Heart right ventricle (tissue), 16 donors: ENCODE results near the gene DAGLA. TPM values are rescaled to one million over a fixed set of nuclear protein-coding genes. Genes with fewer than 3 reads are reported as not detected.
A peak's percentile ranks its signal among the peaks of the same experiment; 100 is the strongest.

Experiments used
- ATAC-seq, 8 donors: fragments of 200-7000 bp; cut with Tn5 transposase; one replicate each; pipeline ENCODE4 v1.9.1; 2020; ENCODE audit warnings: mild to moderate bottlenecking in 8 of 8, moderate library complexity in 8 of 8, moderate number of reproducible peaks in 1 of 8
- DNase-seq, 2 donors: peaks; one replicate each; pipeline ENCODE4 v3.0.0-alpha.2; 2020
- H3K27ac ChIP-seq, 10 donors: fragments of 200-600 bp; sonication (generic) in 2 of 10; one replicate each; pipeline versions ENCODE4 v1.5.0 to v1.8.0; 2020 to 2022; ENCODE audit warnings: mild to moderate bottlenecking in 3 of 10
- H3K27me3 ChIP-seq, 7 donors: fragments of 200-600 bp; one replicate each; pipeline ENCODE4 v1.8.0; 2021 to 2022; ENCODE audit warnings: mild to moderate bottlenecking in 2 of 7
- H3K36me3 ChIP-seq, 9 donors: fragments of 200-600 bp; sonication (generic) in 1 of 9; one replicate each; pipeline versions ENCODE4 v1.5.0 to v1.8.0; 2020 to 2022; ENCODE audit warnings: mild to moderate bottlenecking in 2 of 9
- H3K4me1 ChIP-seq, 9 donors: fragments of 200-600 bp; sonication (generic) in 1 of 9; one replicate each; pipeline versions ENCODE4 v1.5.0 to v1.8.0; 2020 to 2022; ENCODE audit warnings: mild to moderate bottlenecking in 4 of 9
- H3K4me3 ChIP-seq, 10 donors: fragments of 200-600 bp; sonication (generic) in 2 of 10; one replicate each; pipeline versions ENCODE4 v1.5.0 to v1.8.0; 2020 to 2022; ENCODE audit warnings: mild to moderate bottlenecking in 7 of 10, moderate library complexity in 2 of 10
- H3K9me3 ChIP-seq, 11 donors: fragments of 200-600 bp in 10 of 11; sonication (generic) in 2 of 11; one replicate each; pipeline versions ENCODE4 v1.5.0 to v1.8.0; 2013 to 2022; ENCODE audit warnings: mild to moderate bottlenecking in 2 of 11, control low read depth in 1 of 11, moderate library complexity in 1 of 11
- CTCF ChIP-seq, 9 donors: fragments of 200-600 bp; sonication (generic) in 2 of 9; IDR thresholded peaks; one replicate each; pipeline versions ENCODE4 v1.5.0 to v1.8.0; 2021 to 2022; ENCODE audit warnings: antibody characterized with exemption in 9 of 9, mild to moderate bottlenecking in 5 of 9, moderate library complexity in 1 of 9
- WGBS, 2 donors: extraction: QIAGEN DNeasy Blood & Tissue Kit; methylation state at CpG; one replicate each; pipeline ENCODE4 v1.1.7; 2013; ENCODE audit warnings: inconsistent platforms in 1 of 2; 5-methylcytosine and 5-hydroxymethylcytosine counted together
- intact Hi-C, 10 donors: fragments of 100-400 bp; cut with DNase I; formaldehyde crosslinking; loops; one replicate each; pipeline versions ENCODE4 v1.11.1 to v1.14.2; 2022
- polyA plus RNA-seq, 2 donors: library from polyadenylated mRNA; stranded (reverse); fragments of 200-250 nt; gene quantifications; one replicate each; pipeline ENCODE4 v1.2.3, GENCODE V29; 2013
- total RNA-seq, 10 donors: library from RNA; stranded (reverse); fragmentation: NEBNext Ultra II Directional in 3 of 10; extraction: Animal tissue kit (Norgen Biotek cat#: 25700) in 3 of 10; gene quantifications; one replicate each; pipeline versions ENCODE4 v1.2.1 to v1.2.4, GENCODE V29; 2021 to 2023
- donor health status: Arrhythmogenic right ventricular cardiomyopathy.
- donor health status: ischemic (EF 13 %, LVEDD 7.1; RV severe dilation, severe dysfunction).
- donor health status: healthy with polysubstance abuse.
- donor health status: DM: no; HTN: yes; CAD: no.
- donor health status: DM: no; HTN: no; CAD: no.
- donor health status: ischemic (EF 25% LVEDD 6.9; RV normal size, moderate dysfunction).
- donor health status: ischemic (EF 25% LVEDD 5.7; RV mildly dilated, moderate dysfunction).
- donor health status: healthy.
- donor health status: DM: yes; HTN: yes; CAD: no.
- donor health status: Ischemic cardiomyopathy.
- donor health status: ischemic (EF 35%, LVEDD 5.7; RV mildly dilated, moderate dysfunction).
- donor health status: nonischemic (EF 11% LVEDD 7.7; RV severe dilation, severe dysfunction).
- donor health status: DM: yes; HTN: yes; CAD: no.
- donor health status: PGD.
- donor health status: ischemic (EF 29% LVEDD 5.4; RV normal size, mild dysfunction).
- donor health status: nonischemic (EF 23%, LVEDD 6.1; RV moderate dilation, normal function).

Gene DAGLA
- total and polyA plus RNA-seq, 12 donors, result 1.5 to 5.0 (median 3.2) TPM

GRCh38 chr11:61782841-61783240 is 102.7 kb downstream of the DAGLA start:
- peaks cover 0 to 3% (median 0%) of the 10 kb centered on the region in 7 donors for H3K27me3 ChIP-seq
- WGBS, 2 donors, result 75 to 77% methylated on average over 11 of the region's 11 CpGs
- H3K4me1 ChIP-seq, result peaks cover 0 to 2% (median 0%) of the 10 kb centered on the region in 9 donors
- intact Hi-C loops, result no loop called here
- TF ChIP-seq CTCF (IDR thresholded peaks at IDR 0.05), result no peak
- no peaks in the 10 kb centered on the region for H3K9me3 ChIP-seq
- no peak overlapping the region for H3K27ac ChIP-seq
- H3K4me3 ChIP-seq, result no peak overlapping the region
- ATAC-seq (no peak), DNase-seq (no peak)
- H3K36me3 ChIP-seq, result peaks cover 0 to 47% (median 13%) of the 10 kb centered on the region in 9 donors

GRCh38 chr11:61783717-61784505 is 103.7 kb downstream of the DAGLA start:
- Histone ChIP-seq H3K27me3 (no peaks in the 10 kb centered on the region), H3K36me3 (peaks cover 0 to 58% (median 13%) of the 10 kb centered on the region in 9 donors), H3K9me3 (no peaks in the 10 kb centered on the region), H3K27ac (no peak overlapping the region), H3K4me1 (no peaks in the 10 kb centered on the region), H3K4me3 (no peak overlapping the region)
- intact Hi-C loops, result no loop called here
- 63 to 65% methylated on average over 13 of the region's 13 CpGs for WGBS, 2 donors
- DNase-seq (no peak), ATAC-seq (no peak)
- no peak for TF ChIP-seq CTCF (IDR thresholded peaks at IDR 0.05)

- DNase-seq (no peak), ATAC-seq (no peak)
- H3K36me3 ChIP-seq, result peaks cover 0 to 63% (median 19%) of the 10 kb centered on the region in 9 donors
- no peaks in the 10 kb centered on the region for H3K27me3 ChIP-seq
- TF ChIP-seq CTCF (IDR thresholded peaks at IDR 0.05), result no peak
- intact Hi-C loops, result no loop called here
- no peaks in the 10 kb centered on the region for H3K4me1 ChIP-seq
- 85 to 90% methylated on average over 7 of the region's 7 CpGs for WGBS, 2 donors
- no peak overlapping the region for H3K4me3 ChIP-seq
- no peak overlapping the region for H3K27ac ChIP-seq
- H3K9me3 ChIP-seq, result no peaks in the 10 kb centered on the region
Observed at GRCh38 chr11:61784506-61784805, 104.3 kb downstream of the DAGLA start.

GRCh38 chr11:61785837-61786402 is 105.7 kb downstream of the DAGLA start:
- Histone ChIP-seq H3K4me1 (peaks cover 0 to 2% (median under 1%) of the 10 kb centered on the region in 9 donors), H3K27ac (no peak overlapping the region), H3K9me3 (no peaks in the 10 kb centered on the region), H3K27me3 (no peaks in the 10 kb centered on the region), H3K36me3 (peaks cover 0 to 76% (median 27%) of the 10 kb centered on the region in 9 donors), H3K4me3 (no peak overlapping the region)
- ATAC-seq (peak in 1 of 8 donors; percentile 6), DNase-seq (no peak)
- intact Hi-C loops, result no loop called here
- TF ChIP-seq CTCF (IDR thresholded peaks at IDR 0.05), result no peak
- WGBS, 2 donors, result 89 to 92% methylated on average over 11 of the region's 11 CpGs
